Body of pancreas (tissue), 4 donors: ENCODE measurements around the gene LRRC15.

ENCODE experiments used
- CTCF ChIP-seq, 7 experiments: fragments of 450-650 bp in 4 of 7; fragments of 200-600 bp in 3 of 7; sonication (generic) in 3 of 7; IDR thresholded peaks; one replicate each; pipeline ENCODE4 v1.5.1; 2016 to 2019; ENCODE audit warnings: antibody characterized with exemption in 7 of 7
- POLR2A ChIP-seq, 3 donors: fragments of 450-650 bp; IDR thresholded peaks; one replicate each; pipeline ENCODE4 v1.6.1; 2016; ENCODE audit warnings: antibody characterized with exemption in 3 of 3, mild to moderate bottlenecking in 2 of 3

GRCh38 chr3:194354315-194354714 lies 15.2 kb downstream of the LRRC15 start:
- TF ChIP-seq CTCF (IDR thresholded peaks at IDR 0.05) (no peak), POLR2A (IDR thresholded peaks at IDR 0.05) (no peak)
